ENCODE results near the gene RNASEH1. TPM values are rescaled to one million over a fixed set of nuclear protein-coding genes. Genes with fewer than 3 reads are reported as not detected.
A peak's percentile ranks its signal among the peaks of the same experiment; 100 is the strongest.

The RNASEH1 gene
- total and polyA plus RNA-seq, 9 donors, result 10.3 to 23.9 (median 16.8) TPM

DNA sequence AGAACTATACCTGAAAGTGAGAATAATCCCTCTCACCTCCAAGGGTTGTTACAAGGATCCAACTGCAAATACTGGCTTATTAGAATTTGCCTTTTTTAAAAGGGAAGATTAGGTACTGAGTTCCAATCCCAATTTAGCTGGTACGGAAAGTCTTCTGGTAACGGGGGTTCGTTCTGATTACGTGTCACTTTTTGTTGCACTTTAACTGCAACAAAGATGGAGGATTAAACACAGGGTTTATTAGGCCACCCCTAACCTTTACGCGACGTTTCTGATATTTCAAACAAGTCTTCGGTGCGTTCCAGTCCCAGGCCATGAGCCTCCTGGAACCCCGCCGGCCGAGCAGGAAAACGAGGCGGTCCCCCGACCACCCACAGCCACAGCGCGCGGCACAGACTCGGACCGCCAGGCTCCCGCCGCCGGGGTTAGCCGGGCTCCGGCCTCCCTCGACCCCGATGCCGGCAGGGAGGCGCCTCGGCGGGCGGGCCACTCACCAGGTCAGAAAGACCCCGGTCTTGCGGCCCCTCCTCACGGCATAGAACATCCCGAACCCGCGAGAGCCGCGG lies 411 bp downstream of the RNASEH1 start:
- no peaks in the 10 kb centered on the region for H3K9me3 ChIP-seq
- H3K4me1 ChIP-seq (ENCODE audit: insufficient read depth), result peaks cover 3% of the 10 kb centered on the region
- intact Hi-C loops (cut with DNase I), result no loop called here
- no peak for TF ChIP-seq CTCF (IDR thresholded peaks at IDR 0.05)
- TF ChIP-seq EP300 (IDR thresholded peaks at IDR 0.05), result no peak
- TF ChIP-seq POLR2A (IDR thresholded peaks at IDR 0.05), result no peak
- no peaks in the 10 kb centered on the region for H3K27me3 ChIP-seq
- DNase-seq, result no peak
- H3K36me3 ChIP-seq, result no peaks in the 10 kb centered on the region
- H3K27ac ChIP-seq, result peak overlapping the region; percentile 65 to 80
- H3K4me3 ChIP-seq, result peak overlapping the region; percentile 99
- 0% methylated on average over 29 to 40 of the region's 40 CpGs for WGBS, 3 donors

DNA sequence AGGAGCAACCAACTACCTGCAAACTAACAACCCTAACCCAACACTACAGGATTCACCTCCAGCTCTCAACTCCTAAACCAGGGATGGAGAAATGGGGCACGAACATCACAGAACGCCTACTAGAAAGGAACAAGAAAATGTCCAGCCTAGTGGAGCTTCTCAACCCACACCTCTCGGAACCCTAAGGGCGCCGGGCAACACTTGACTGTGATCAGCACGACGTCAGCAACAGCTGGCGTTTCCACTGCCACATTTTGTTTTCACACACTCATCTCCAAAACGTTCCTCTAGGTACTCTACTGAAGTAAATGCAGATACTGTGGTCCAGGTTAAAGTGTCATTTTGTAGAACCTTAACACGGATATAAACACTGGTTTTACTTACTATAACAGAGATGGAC lies 4.2 kb downstream of the RNASEH1 start:
- TF ChIP-seq CTCF (IDR thresholded peaks at IDR 0.05) (no peak), POLR2A (IDR thresholded peaks at IDR 0.05) (no peak), EP300 (IDR thresholded peaks at IDR 0.05) (no peak)
- Histone ChIP-seq H3K4me3 (no peak overlapping the region), H3K27me3 (no peaks in the 10 kb centered on the region), H3K4me1 (ENCODE audit: insufficient read depth) (peaks cover 3% of the 10 kb centered on the region), H3K27ac (no peak overlapping the region), H3K9me3 (no peaks in the 10 kb centered on the region), H3K36me3 (no peaks in the 10 kb centered on the region)
- WGBS, 3 donors, result 81 to 92% (median 84%) methylated on average over 10 of the region's 10 CpGs
- DNase-seq, result no peak
- intact Hi-C loops (cut with DNase I), result no loop called here

DNA sequence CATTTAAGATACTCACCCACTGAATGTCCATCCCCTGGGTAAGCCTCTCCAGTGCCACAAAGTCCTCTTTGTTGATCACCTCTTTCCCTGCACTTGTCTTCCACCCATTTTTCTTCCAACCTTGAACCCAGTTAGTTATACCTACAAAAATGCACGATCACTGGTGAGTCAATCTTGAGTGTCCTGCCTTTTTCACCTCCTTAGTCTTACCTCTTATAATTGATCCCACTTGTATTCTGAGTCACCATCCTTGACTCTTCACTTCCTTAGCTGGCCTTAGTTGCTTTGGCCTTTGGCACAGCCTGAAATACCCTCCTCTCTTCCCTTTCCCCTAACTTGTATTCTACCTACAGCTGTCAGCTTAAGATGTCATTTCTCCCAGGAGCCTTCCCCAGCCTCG lies 10.2 kb downstream of the RNASEH1 start:
- H3K9me3 ChIP-seq, result no peaks in the 10 kb centered on the region
- intact Hi-C loops (cut with DNase I), result no loop called here
- H3K27ac ChIP-seq, result no peak overlapping the region
- 91 to 96% (median 93%) methylated on average over 2 of the region's 2 CpGs for WGBS, 3 donors
- TF ChIP-seq EP300 (IDR thresholded peaks at IDR 0.05), result no peak
- no peak for TF ChIP-seq POLR2A (IDR thresholded peaks at IDR 0.05)
- TF ChIP-seq CTCF (IDR thresholded peaks at IDR 0.05), result no peak
- no peaks in the 10 kb centered on the region for H3K4me1 ChIP-seq (ENCODE audit: insufficient read depth)
- H3K36me3 ChIP-seq, result no peaks in the 10 kb centered on the region
- DNase-seq, result no peak
- H3K27me3 ChIP-seq, result no peaks in the 10 kb centered on the region
- no peak overlapping the region for H3K4me3 ChIP-seq

DNA sequence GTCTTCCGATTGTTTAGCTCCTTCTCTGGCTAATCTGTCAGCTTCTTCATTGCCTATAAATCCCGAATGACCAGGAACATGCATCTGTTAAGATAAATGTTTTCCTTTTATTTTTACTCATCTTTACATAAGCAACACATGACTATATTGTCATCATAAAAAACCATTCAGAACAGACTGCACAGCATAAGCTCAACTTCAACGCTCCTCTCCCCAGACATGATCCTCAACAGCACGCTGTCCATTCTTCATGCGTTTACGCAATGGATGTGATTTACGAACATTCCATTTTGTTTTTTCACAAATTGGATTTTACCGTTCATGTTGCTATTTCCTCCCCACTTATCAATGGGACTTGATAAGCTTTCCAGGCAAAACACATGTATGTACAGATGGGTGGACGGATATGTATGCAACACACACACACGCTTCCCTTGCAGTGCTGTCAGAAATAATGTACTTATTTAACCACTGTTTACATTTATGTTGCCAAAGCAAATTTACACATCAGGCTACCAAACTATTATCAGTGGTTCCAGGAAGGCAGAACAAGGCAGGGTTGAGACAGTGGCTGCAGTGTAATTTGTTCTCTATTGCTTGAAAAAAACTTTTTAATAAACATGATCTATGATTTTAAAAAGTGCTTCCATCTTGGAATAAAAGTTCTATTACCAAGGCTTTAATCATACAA lies 12.2 kb downstream of the RNASEH1 start:
- Histone ChIP-seq H3K4me1 (ENCODE audit: insufficient read depth) (no peaks in the 10 kb centered on the region), H3K9me3 (no peaks in the 10 kb centered on the region), H3K27ac (no peak overlapping the region), H3K36me3 (no peaks in the 10 kb centered on the region), H3K27me3 (no peaks in the 10 kb centered on the region), H3K4me3 (no peak overlapping the region)
- WGBS, 3 donors, result 86 to 88% (median 86%) methylated on average over 10 of the region's 10 CpGs
- TF ChIP-seq EP300 (IDR thresholded peaks at IDR 0.05), result no peak
- no peak for TF ChIP-seq CTCF (IDR thresholded peaks at IDR 0.05)
- TF ChIP-seq POLR2A (IDR thresholded peaks at IDR 0.05), result no peak
- DNase-seq, result no peak
- intact Hi-C loops (cut with DNase I), result no loop called here

All from ovary (tissue), 9 donors.